ENCODE measurements around the gene IER2. TPM values are rescaled to one million over a fixed set of nuclear protein-coding genes. Genes with fewer than 3 reads are reported as not detected.

The IER2 gene, protein sequence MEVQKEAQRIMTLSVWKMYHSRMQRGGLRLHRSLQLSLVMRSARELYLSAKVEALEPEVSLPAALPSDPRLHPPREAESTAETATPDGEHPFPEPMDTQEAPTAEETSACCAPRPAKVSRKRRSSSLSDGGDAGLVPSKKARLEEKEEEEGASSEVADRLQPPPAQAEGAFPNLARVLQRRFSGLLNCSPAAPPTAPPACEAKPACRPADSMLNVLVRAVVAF
- total RNA-seq (2014; rRNA removed; shearing (Covaris generic)): 27.8 and 30.4 TPM in 2 replicates
- polyA plus RNA-seq (2016; fragmentation: Nextera tagmentation; extraction: Ambion mirVana): 84.0 and 88.6 TPM in 2 replicates

GRCh38 chr19:13150187-13150930 lies at the start of gene IER2, which contains the start of gene STX10:
Gene IER2 (plus strand): TSS chr19:13150411. CDS start chr19:13153187, 2,776 bp downstream.
Gene STX10 (minus strand): TSS chr19:13150375. CDS start chr19:13150173, 202 bp downstream.
- Histone ChIP-seq H3K36me3 (ENCODE audit: low read depth) (no peaks in the 10 kb centered on the region; the same call in 1 of the 2 replicates), H3K4me3 (peak within 1 kb of the TSS; percentile 96), H2AFZ (peak within 1 kb of the TSS; percentile 75), H3K79me2 (ENCODE audit: insufficient read depth) (peaks cover 65% of the 10 kb centered on the region), H3K9me2 (ENCODE audit: insufficient read depth) (no peaks in the 10 kb centered on the region), H3K27me3 (replicated peaks; ENCODE audit: insufficient read depth) (no peaks in the 10 kb centered on the region), H3K4me1 (ENCODE audit: insufficient read depth) (0 out of 2 replicates have a peak, but pooled peaks cover 15% of the 10 kb centered on the region), H4K20me1 (ENCODE audit: insufficient read depth) (no peaks in the 10 kb centered on the region), H3F3A (ENCODE audit: insufficient read depth) (peaks cover 28% of the 10 kb centered on the region), H3K9ac (peak within 1 kb of the TSS; percentile 99), H3K27ac (peak within 1 kb of the TSS; percentile 93), H3K9me3 (ENCODE audit: low read depth) (no peaks in the 10 kb centered on the region), H3K4me2 (ENCODE audit: unreplicated experiment) (peak within 1 kb of the TSS; percentile 89)
- TF ChIP-seq EZH2 (IDR thresholded peaks at IDR 0.05; ENCODE audit: insufficient read depth, poor library complexity, severe bottlenecking) (no peak), EZH2phosphoT487 (IDR thresholded peaks at IDR 0.05; ENCODE audit: insufficient read depth, low read depth) (no peak)
- 1 to 2% methylated on average over 37 to 40 of the region's 51 CpGs for WGBS, 2 experiments (ENCODE audit: low coverage in 1 of 2, low lambda C conversion rate in 2 of 2, missing lambda C conversion rate in 2 of 2)
- peak; percentile 98 for DNase-seq
- in situ Hi-C loops (cut with MboI): no loop called here

- WGBS, 2 experiments (ENCODE audit: low coverage in 1 of 2, low lambda C conversion rate in 2 of 2, missing lambda C conversion rate in 2 of 2): 73 to 76% methylated on average over 4 to 18 of the region's 18 CpGs
Observed at GRCh38 chr19:13100841-13101589, 49.2 kb upstream of the IER2 start.

DNA sequence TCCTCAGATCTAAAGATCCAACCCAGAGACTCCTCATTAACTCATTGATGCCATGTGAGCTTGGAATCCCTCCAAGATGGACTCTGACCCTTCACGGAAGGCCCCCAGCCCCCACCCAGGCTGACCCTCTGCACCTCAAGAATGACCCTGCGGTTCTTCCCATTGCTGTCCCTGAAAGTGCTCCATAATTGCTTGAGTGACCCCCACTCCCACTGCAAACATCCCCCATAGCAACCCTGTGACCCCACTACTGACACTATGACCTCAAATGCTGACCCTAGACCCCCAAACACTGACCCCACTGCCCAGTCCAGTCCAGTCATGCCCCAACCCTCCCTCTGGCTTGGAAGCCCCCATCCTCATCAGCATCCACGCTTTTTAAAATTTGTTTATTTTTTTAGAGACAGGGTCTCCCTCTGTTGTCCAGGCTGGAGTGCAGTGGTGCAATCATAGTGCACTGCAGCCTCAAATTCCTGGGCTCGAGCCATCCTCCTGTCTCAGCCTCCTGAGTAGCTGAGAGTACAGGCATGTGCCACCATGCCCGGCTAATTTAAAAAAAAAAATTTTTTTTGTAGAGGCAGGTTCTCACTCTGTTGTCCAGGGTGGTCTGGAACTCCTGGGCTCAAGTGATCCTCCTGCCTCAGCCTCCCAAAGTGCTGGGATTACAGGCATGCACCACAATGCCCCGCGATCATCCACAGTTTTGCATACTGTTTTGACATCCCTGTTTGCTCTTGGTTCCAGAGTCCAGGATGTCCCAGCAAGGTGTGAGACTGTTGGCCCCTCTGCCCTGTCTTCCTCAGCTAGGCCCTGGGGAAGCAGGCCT lies 48.4 kb upstream of the IER2 start:
- Histone ChIP-seq H3K36me3 (ENCODE audit: low read depth) (no peaks in the 10 kb centered on the region), H3F3A (ENCODE audit: insufficient read depth) (peaks cover 7% of the 10 kb centered on the region; the same call in 1 of the 2 replicates), H3K4me2 (ENCODE audit: unreplicated experiment) (no peak overlapping the region), H3K9me2 (ENCODE audit: insufficient read depth) (no peaks in the 10 kb centered on the region), H3K9ac (peak overlapping the region; percentile 50), H3K9me3 (ENCODE audit: low read depth) (no peaks in the 10 kb centered on the region), H2AFZ (no peak overlapping the region), H3K27ac (no peak overlapping the region), H3K4me1 (ENCODE audit: insufficient read depth) (peaks cover 2% of the 10 kb centered on the region; the same call in 1 of the 2 replicates), H4K20me1 (ENCODE audit: insufficient read depth) (no peaks in the 10 kb centered on the region), H3K27me3 (replicated peaks; ENCODE audit: insufficient read depth) (no peaks in the 10 kb centered on the region), H3K79me2 (ENCODE audit: insufficient read depth) (no peaks in the 10 kb centered on the region; the same call in 1 of the 2 replicates), H3K4me3 (no peak overlapping the region)
- no peak for DNase-seq
- WGBS, 2 experiments (ENCODE audit: low coverage in 1 of 2, low lambda C conversion rate in 2 of 2, missing lambda C conversion rate in 2 of 2): 74 to 80% methylated on average over 7 of the region's 7 CpGs
- TF ChIP-seq EZH2 (IDR thresholded peaks at IDR 0.05; ENCODE audit: insufficient read depth, poor library complexity, severe bottlenecking): no peak
- no peak for TF ChIP-seq EZH2phosphoT487 (IDR thresholded peaks at IDR 0.05; ENCODE audit: insufficient read depth, low read depth)
- in situ Hi-C loops (cut with MboI): no loop called here

More at GRCh38 chr19:13100841-13101589, 49.2 kb upstream of the IER2 start:
- H3K9ac ChIP-seq: no peak overlapping the region
- no peak overlapping the region for H3K27ac ChIP-seq
- H3K9me3 ChIP-seq (ENCODE audit: low read depth): no peaks in the 10 kb centered on the region
- H4K20me1 ChIP-seq (ENCODE audit: insufficient read depth): no peaks in the 10 kb centered on the region
- peak; percentile 44 for DNase-seq
- H3K4me1 ChIP-seq (ENCODE audit: insufficient read depth): peaks cover 2% of the 10 kb centered on the region; the same call in 1 of the 2 replicates
- H3K27me3 ChIP-seq (replicated peaks; ENCODE audit: insufficient read depth): no peaks in the 10 kb centered on the region
- H3K36me3 ChIP-seq (ENCODE audit: low read depth): no peaks in the 10 kb centered on the region; the same call in 1 of the 2 replicates
- TF ChIP-seq EZH2 (IDR thresholded peaks at IDR 0.05; ENCODE audit: insufficient read depth, poor library complexity, severe bottlenecking) (no peak), EZH2phosphoT487 (IDR thresholded peaks at IDR 0.05; ENCODE audit: insufficient read depth, low read depth) (no peak)
- peaks cover 4% of the 10 kb centered on the region for H3K79me2 ChIP-seq (ENCODE audit: insufficient read depth)
- H3K9me2 ChIP-seq (ENCODE audit: insufficient read depth): no peaks in the 10 kb centered on the region
- H2AFZ ChIP-seq: no peak overlapping the region
- in situ Hi-C loops (cut with MboI): no loop called here
- no peak overlapping the region for H3K4me3 ChIP-seq
- H3K4me2 ChIP-seq (ENCODE audit: unreplicated experiment): no peak overlapping the region
- peaks cover 7% of the 10 kb centered on the region; the same call in 1 of the 2 replicates for H3F3A ChIP-seq (ENCODE audit: insufficient read depth)
